HepG2 (cell line): ENCODE data around the gene TMEM139. TPM values are rescaled to one million over a fixed set of nuclear protein-coding genes. Genes with fewer than 3 reads are reported as not detected.
A peak's percentile ranks its signal among the peaks of the same experiment; 100 is the strongest.

ENCODE experiments used
- ADNP ChIP-seq: sonication (generic); formaldehyde crosslinking; IDR thresholded peaks from 2 replicates; pipeline ENCODE4 v1.4.0; 2020; ENCODE audit warnings: missing genetic modification reagents
- BCL6 ChIP-seq: IDR thresholded peaks from 2 replicates; pipeline ENCODE4 v1.6.1; 2016; ENCODE audit warnings: missing genetic modification reagents, missing compliant biosample characterization
- CCAR2 ChIP-seq: fragments of 200-400 bp; formaldehyde crosslinking; optimal IDR thresholded peaks from 2 replicates; pipeline ENCODE3; 2018; ENCODE audit warnings: low read depth, mild to moderate bottlenecking, low read length, moderate library complexity
- EED ChIP-seq: sonication (generic); formaldehyde crosslinking; IDR thresholded peaks from 2 replicates; pipeline ENCODE4 v1.5.0; 2020; ENCODE audit warnings: mild to moderate bottlenecking, missing genetic modification reagents
- HNF4G ChIP-seq, 2 experiments: sonication (generic) in 1 of 2; formaldehyde crosslinking in 1 of 2; IDR thresholded peaks; 2 replicates each; pipeline versions ENCODE4 v1.4.0 to v1.6.1; 2011 to 2020; ENCODE audit warnings: borderline replicate concordance in 2 of 2, low read depth in 2 of 2, mild to moderate bottlenecking in 2 of 2, low read length in 1 of 2, missing genetic modification reagents in 1 of 2, moderate library complexity in 1 of 2
- MTF2 ChIP-seq: sonication (generic); formaldehyde crosslinking; IDR thresholded peaks from 2 replicates; pipeline ENCODE4 v1.5.0; 2020; ENCODE audit warnings: missing genetic modification reagents, borderline replicate concordance
- NR1H2 ChIP-seq: sonication (generic); formaldehyde crosslinking; IDR thresholded peaks from 2 replicates; pipeline ENCODE4 v1.8.1; 2022; ENCODE audit warnings: low read depth, missing genetic modification reagents, borderline replicate concordance
- POGZ ChIP-seq: sonication (generic); formaldehyde crosslinking; IDR thresholded peaks from 2 replicates; pipeline ENCODE4 v1.4.0; 2020; ENCODE audit warnings: mild to moderate bottlenecking, missing genetic modification reagents
- RORA ChIP-seq: sonication (generic); formaldehyde crosslinking; IDR thresholded peaks from 2 replicates; pipeline ENCODE4 v1.5.0; 2020; ENCODE audit warnings: mild to moderate bottlenecking, missing genetic modification reagents, moderate library complexity
- SMYD3 ChIP-seq: sonication (generic); formaldehyde crosslinking; IDR thresholded peaks from 2 replicates; pipeline ENCODE4 v1.8.1; 2023; ENCODE audit warnings: mild to moderate bottlenecking, missing genetic modification reagents
- ZBTB1 ChIP-seq: sonication (generic); formaldehyde crosslinking; IDR thresholded peaks from 2 replicates; pipeline ENCODE4 v1.4.0; 2020; ENCODE audit warnings: missing genetic modification reagents, borderline replicate concordance
- ZBTB7B ChIP-seq: sonication (generic); formaldehyde crosslinking; IDR thresholded peaks from 2 replicates; pipeline ENCODE4 v1.4.0; 2020; ENCODE audit warnings: missing genetic modification reagents
- ZMYM3 ChIP-seq: sonication (generic); formaldehyde crosslinking; IDR thresholded peaks from 2 replicates; pipeline ENCODE4 v1.5.1; 2020; ENCODE audit warnings: mild to moderate bottlenecking, missing genetic modification reagents
- ZNF160 ChIP-seq: sonication (generic); formaldehyde crosslinking; IDR thresholded peaks from 2 replicates; pipeline ENCODE4 v1.8.0; 2022; ENCODE audit warnings: mild to moderate bottlenecking, inconsistent platforms, missing genetic modification reagents
- ZNF225 ChIP-seq: sonication (generic); formaldehyde crosslinking; IDR thresholded peaks from 2 replicates; pipeline ENCODE4 v1.4.0; 2020; ENCODE audit warnings: mild to moderate bottlenecking, missing genetic modification reagents
- ZNF451 ChIP-seq: sonication (generic); formaldehyde crosslinking; IDR thresholded peaks from 2 replicates; pipeline ENCODE4 v1.5.0; 2020; ENCODE audit warnings: mild to moderate bottlenecking, missing genetic modification reagents
- ZNF496 ChIP-seq: sonication (generic); formaldehyde crosslinking; IDR thresholded peaks from 2 replicates; pipeline ENCODE4 v1.8.1; 2023; ENCODE audit warnings: mild to moderate bottlenecking, moderate library complexity, missing genetic modification reagents; ENCODE audit not compliant: insufficient replicate concordance
- polyA plus RNA-seq, 8 experiments: library from polyadenylated mRNA; depleted of rRNA in 3 of 8; stranded (reverse) in 7 of 8; unstranded in 1 of 8; fragments of >200 nt; fragmentation: Illumina TruSeq in 4 of 8; extraction: Trizol in 4 of 8; gene quantifications; 2 replicates each; pipeline versions ENCODE4 v1.2.1 to v1.2.3, GENCODE V29; 2011 to 2016; ENCODE audit warnings: low read depth in 4 of 8, missing spikeins in 1 of 8, mixed read lengths in 1 of 8; ENCODE audit not compliant: insufficient read depth in 1 of 8
- total RNA-seq, 5 experiments: library from RNA; depleted of rRNA; stranded (reverse); fragments of >200 nt; fragmentation: Illumina TruSeq; extraction: Trizol; gene quantifications; 2 replicates each; pipeline ENCODE4 v1.2.3, GENCODE V29; 2016; ENCODE audit warnings: low read depth in 1 of 5
- TF ChIP-seq, protein P1 (sequence below): sonication (generic); formaldehyde crosslinking; IDR thresholded peaks from 2 replicates; pipeline ENCODE4 v1.9.0; 2021; ENCODE audit warnings: missing genetic modification reagents, mild to moderate bottlenecking, borderline replicate concordance
- TF ChIP-seq, protein P2 (sequence below): IDR thresholded peaks from 2 replicates; pipeline ENCODE4 v1.6.1; 2016; ENCODE audit warnings: missing compliant biosample characterization, missing genetic modification reagents, borderline replicate concordance
- TF ChIP-seq, protein P3 (sequence below): sonication (generic); formaldehyde crosslinking; IDR thresholded peaks from 2 replicates; pipeline ENCODE4 v1.5.0; 2020; ENCODE audit warnings: missing genetic modification reagents, mild to moderate bottlenecking, borderline replicate concordance
- TF ChIP-seq, protein P4 (sequence below): sonication (generic); formaldehyde crosslinking; IDR thresholded peaks from 2 replicates; pipeline ENCODE4 v1.4.0; 2020; ENCODE audit warnings: missing genetic modification reagents
- TF ChIP-seq, protein P5 (sequence below): sonication (generic); formaldehyde crosslinking; IDR thresholded peaks from 2 replicates; pipeline ENCODE4 v1.4.0; 2020; ENCODE audit warnings: missing genetic modification reagents

TMEM139 gene
- total and polyA plus RNA-seq, 2 of the 13 experiments (the other 11 are each of a cell fraction or from before 2014, with no cell fraction given), result 7.9 to 14.0 TPM

DNA sequence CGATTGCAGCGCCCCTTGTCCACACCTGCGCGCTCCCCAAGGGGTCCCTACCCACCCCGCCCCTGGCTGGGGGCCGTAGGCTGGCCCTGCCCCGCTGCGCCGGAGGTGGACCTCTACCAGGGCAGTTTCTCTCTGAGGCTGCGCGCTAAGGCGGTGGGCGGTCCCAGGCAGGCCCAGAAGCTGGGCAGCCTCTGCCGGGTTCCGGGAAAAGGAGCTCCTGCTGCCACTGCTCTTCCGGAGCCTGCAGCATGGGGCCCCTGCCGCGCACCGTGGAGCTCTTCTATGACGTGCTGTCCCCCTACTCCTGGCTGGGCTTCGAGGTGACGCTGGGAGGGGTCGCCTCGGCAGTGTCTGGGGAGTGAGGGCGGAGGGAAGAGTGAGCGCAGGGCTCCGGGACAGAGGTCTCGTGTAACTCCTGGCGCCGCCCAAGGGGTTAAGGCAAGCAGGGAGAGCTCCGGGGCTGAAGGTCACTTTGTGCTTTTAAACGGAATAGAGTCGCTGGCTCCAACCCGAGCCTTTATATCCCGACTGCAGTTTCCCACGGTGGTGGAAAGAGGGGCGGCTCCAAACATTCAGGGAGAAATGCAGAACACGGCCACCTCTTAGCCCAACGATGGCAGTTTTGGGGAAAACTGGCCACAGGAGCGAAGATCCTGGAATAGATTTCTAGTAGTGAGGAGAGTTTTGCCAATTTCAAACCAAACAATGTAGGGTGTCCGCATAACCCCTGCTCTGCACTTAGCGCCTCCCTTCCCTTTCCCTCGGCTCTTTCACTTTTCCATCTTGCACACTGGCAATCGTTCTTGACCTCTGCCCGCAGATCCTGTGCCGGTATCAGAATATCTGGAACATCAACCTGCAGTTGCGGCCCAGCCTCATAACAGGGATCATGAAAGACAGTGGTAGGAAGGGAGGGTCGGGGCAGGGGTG is 21.2 kb upstream of the TMEM139 start, which contains the start of gene GSTK1 (continued):
- TF ChIP-seq RORA (CRISPR knock-in tag), result no peak
- TF ChIP-seq, protein P1, sequence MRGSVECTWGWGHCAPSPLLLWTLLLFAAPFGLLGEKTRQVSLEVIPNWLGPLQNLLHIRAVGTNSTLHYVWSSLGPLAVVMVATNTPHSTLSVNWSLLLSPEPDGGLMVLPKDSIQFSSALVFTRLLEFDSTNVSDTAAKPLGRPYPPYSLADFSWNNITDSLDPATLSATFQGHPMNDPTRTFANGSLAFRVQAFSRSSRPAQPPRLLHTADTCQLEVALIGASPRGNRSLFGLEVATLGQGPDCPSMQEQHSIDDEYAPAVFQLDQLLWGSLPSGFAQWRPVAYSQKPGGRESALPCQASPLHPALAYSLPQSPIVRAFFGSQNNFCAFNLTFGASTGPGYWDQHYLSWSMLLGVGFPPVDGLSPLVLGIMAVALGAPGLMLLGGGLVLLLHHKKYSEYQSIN (CRISPR knock-in tag), result no peak
- no peak; the same call in 1 of the 2 replicates for TF ChIP-seq ZNF160 (CRISPR knock-in tag)
- TF ChIP-seq, protein P2, sequence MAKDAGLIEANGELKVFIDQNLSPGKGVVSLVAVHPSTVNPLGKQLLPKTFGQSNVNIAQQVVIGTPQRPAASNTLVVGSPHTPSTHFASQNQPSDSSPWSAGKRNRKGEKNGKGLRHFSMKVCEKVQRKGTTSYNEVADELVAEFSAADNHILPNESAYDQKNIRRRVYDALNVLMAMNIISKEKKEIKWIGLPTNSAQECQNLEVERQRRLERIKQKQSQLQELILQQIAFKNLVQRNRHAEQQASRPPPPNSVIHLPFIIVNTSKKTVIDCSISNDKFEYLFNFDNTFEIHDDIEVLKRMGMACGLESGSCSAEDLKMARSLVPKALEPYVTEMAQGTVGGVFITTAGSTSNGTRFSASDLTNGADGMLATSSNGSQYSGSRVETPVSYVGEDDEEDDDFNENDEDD (CRISPR knock-in tag), result peak; percentile 28; the same call in 1 of the 2 replicates
- TF ChIP-seq BCL6, result peak; percentile 52
- peak; percentile 74; the same call in 1 of the 2 replicates for TF ChIP-seq ZBTB7B (CRISPR knock-in tag)
- TF ChIP-seq ADNP (CRISPR knock-in tag), result no peak
- peak; percentile 72 for TF ChIP-seq HNF4G (IDR thresholded peaks at IDR 0.05; ENCODE audit: borderline replicate concordance, low read depth, low read length)
- TF ChIP-seq HNF4G (CRISPR knock-in tag; IDR thresholded peaks at IDR 0.05; ENCODE audit: borderline replicate concordance, low read depth), result peak; percentile 90
- TF ChIP-seq, protein P3, sequence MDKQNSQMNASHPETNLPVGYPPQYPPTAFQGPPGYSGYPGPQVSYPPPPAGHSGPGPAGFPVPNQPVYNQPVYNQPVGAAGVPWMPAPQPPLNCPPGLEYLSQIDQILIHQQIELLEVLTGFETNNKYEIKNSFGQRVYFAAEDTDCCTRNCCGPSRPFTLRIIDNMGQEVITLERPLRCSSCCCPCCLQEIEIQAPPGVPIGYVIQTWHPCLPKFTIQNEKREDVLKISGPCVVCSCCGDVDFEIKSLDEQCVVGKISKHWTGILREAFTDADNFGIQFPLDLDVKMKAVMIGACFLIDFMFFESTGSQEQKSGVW (CRISPR knock-in tag), result no peak
- TF ChIP-seq POGZ (CRISPR knock-in tag), result peak; percentile 88
- TF ChIP-seq, protein P4, sequence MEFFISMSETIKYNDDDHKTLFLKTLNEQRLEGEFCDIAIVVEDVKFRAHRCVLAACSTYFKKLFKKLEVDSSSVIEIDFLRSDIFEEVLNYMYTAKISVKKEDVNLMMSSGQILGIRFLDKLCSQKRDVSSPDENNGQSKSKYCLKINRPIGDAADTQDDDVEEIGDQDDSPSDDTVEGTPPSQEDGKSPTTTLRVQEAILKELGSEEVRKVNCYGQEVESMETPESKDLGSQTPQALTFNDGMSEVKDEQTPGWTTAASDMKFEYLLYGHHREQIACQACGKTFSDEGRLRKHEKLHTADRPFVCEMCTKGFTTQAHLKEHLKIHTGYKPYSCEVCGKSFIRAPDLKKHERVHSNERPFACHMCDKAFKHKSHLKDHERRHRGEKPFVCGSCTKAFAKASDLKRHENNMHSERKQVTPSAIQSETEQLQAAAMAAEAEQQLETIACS (CRISPR knock-in tag), result no peak
- TF ChIP-seq NR1H2 (CRISPR knock-in tag), result peak; percentile 45; the same call in 1 of the 2 replicates
- TF ChIP-seq, protein P5, sequence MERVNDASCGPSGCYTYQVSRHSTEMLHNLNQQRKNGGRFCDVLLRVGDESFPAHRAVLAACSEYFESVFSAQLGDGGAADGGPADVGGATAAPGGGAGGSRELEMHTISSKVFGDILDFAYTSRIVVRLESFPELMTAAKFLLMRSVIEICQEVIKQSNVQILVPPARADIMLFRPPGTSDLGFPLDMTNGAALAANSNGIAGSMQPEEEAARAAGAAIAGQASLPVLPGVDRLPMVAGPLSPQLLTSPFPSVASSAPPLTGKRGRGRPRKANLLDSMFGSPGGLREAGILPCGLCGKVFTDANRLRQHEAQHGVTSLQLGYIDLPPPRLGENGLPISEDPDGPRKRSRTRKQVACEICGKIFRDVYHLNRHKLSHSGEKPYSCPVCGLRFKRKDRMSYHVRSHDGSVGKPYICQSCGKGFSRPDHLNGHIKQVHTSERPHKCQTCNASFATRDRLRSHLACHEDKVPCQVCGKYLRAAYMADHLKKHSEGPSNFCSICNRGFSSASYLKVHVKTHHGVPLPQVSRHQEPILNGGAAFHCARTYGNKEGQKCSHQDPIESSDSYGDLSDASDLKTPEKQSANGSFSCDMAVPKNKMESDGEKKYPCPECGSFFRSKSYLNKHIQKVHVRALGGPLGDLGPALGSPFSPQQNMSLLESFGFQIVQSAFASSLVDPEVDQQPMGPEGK, result peak; percentile 87
- TF ChIP-seq ZMYM3 (CRISPR knock-in tag), result no peak
- TF ChIP-seq ZNF451 (CRISPR knock-in tag), result peak; percentile 72; the same call in 1 of the 2 replicates
- TF ChIP-seq EED (CRISPR knock-in tag), result 0 out of 2 replicates have a peak, but pooled peaks have one; percentile 9
- no peak for TF ChIP-seq ZNF496 (CRISPR knock-in tag)
- 0 out of 2 replicates have a peak, but pooled peaks have one; percentile 63 for TF ChIP-seq SMYD3
- peak; percentile 80; the same call in 1 of the 2 replicates for TF ChIP-seq ZNF225 (CRISPR knock-in tag)
- TF ChIP-seq CCAR2, result no peak
- no peak for TF ChIP-seq ZBTB1 (CRISPR knock-in tag)
- no peak; the same call in 1 of the 2 replicates for TF ChIP-seq MTF2 (CRISPR knock-in tag)
